Ishikawa (cell line): ENCODE results near the gene C12orf57.

Experiments
- CEBPB ChIP-seq: IDR thresholded peaks from 2 replicates; pipeline ENCODE4 v1.6.1; 2012
- CREB1 ChIP-seq: IDR thresholded peaks from 2 replicates; pipeline ENCODE4 v1.6.1; 2012; ENCODE audit warnings: low read depth
- EGR1 ChIP-seq: IDR thresholded peaks from 2 replicates; pipeline ENCODE4 v1.6.1; 2012
- EP300 ChIP-seq: IDR thresholded peaks from 2 replicates; pipeline ENCODE4 v1.6.1; 2012; ENCODE audit warnings: borderline replicate concordance
- FOXM1 ChIP-seq: IDR thresholded peaks from 2 replicates; pipeline ENCODE4 v1.6.1; 2012; ENCODE audit warnings: low read depth, borderline replicate concordance
- NFIC ChIP-seq: IDR thresholded peaks from 2 replicates; pipeline ENCODE4 v1.6.1; 2012
- RAD21 ChIP-seq: IDR thresholded peaks from 2 replicates; pipeline ENCODE4 v1.6.1; 2012; ENCODE audit warnings: low read depth
- TAF1 ChIP-seq: IDR thresholded peaks from 2 replicates; pipeline ENCODE4 v1.6.1; 2012; ENCODE audit warnings: low read depth, mild to moderate bottlenecking
- TCF12 ChIP-seq: IDR thresholded peaks from 2 replicates; pipeline ENCODE4 v1.6.1; 2012; ENCODE audit warnings: low read depth
- TEAD4 ChIP-seq: IDR thresholded peaks from 2 replicates; pipeline ENCODE4 v1.6.1; 2012
- YY1 ChIP-seq: IDR thresholded peaks from 2 replicates; pipeline ENCODE4 v1.6.1; 2012; ENCODE audit warnings: low read depth
- ZBTB7A ChIP-seq: IDR thresholded peaks from 2 replicates; pipeline ENCODE4 v1.6.1; 2012; ENCODE audit warnings: low read depth
- TF ChIP-seq, protein P1 (sequence below): IDR thresholded peaks from 2 replicates; pipeline ENCODE4 v1.6.1; 2012; ENCODE audit warnings: low read depth, mild to moderate bottlenecking
- TF ChIP-seq, protein P2 (sequence below): IDR thresholded peaks from 2 replicates; pipeline ENCODE4 v1.6.1; 2012
- TF ChIP-seq, protein P3 (sequence below): IDR thresholded peaks from 2 replicates; pipeline ENCODE4 v1.6.1; 2012

Gene C12orf57

DNA sequence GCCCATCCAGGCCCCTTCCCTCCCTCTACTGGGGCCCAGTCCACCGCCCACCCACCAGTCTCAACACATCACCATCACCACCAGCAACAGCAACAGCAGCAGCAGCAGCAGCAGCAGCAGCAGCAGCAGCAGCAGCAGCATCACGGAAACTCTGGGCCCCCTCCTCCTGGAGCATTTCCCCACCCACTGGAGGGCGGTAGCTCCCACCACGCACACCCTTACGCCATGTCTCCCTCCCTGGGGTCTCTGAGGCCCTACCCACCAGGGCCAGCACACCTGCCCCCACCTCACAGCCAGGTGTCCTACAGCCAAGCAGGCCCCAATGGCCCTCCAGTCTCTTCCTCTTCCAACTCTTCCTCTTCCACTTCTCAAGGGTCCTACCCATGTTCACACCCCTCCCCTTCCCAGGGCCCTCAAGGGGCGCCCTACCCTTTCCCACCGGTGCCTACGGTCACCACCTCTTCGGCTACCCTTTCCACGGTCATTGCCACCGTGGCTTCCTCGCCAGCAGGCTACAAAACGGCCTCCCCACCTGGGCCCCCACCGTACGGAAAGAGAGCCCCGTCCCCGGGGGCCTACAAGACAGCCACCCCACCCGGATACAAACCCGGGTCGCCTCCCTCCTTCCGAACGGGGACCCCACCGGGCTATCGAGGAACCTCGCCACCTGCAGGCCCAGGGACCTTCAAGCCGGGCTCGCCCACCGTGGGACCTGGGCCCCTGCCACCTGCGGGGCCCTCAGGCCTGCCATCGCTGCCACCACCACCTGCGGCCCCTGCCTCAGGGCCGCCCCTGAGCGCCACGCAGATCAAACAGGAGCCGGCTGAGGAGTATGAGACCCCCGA lies 7.0 kb upstream of the C12orf57 start:
- TF ChIP-seq, protein P1, sequence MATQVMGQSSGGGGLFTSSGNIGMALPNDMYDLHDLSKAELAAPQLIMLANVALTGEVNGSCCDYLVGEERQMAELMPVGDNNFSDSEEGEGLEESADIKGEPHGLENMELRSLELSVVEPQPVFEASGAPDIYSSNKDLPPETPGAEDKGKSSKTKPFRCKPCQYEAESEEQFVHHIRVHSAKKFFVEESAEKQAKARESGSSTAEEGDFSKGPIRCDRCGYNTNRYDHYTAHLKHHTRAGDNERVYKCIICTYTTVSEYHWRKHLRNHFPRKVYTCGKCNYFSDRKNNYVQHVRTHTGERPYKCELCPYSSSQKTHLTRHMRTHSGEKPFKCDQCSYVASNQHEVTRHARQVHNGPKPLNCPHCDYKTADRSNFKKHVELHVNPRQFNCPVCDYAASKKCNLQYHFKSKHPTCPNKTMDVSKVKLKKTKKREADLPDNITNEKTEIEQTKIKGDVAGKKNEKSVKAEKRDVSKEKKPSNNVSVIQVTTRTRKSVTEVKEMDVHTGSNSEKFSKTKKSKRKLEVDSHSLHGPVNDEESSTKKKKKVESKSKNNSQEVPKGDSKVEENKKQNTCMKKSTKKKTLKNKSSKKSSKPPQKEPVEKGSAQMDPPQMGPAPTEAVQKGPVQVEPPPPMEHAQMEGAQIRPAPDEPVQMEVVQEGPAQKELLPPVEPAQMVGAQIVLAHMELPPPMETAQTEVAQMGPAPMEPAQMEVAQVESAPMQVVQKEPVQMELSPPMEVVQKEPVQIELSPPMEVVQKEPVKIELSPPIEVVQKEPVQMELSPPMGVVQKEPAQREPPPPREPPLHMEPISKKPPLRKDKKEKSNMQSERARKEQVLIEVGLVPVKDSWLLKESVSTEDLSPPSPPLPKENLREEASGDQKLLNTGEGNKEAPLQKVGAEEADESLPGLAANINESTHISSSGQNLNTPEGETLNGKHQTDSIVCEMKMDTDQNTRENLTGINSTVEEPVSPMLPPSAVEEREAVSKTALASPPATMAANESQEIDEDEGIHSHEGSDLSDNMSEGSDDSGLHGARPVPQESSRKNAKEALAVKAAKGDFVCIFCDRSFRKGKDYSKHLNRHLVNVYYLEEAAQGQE, result no peak
- TF ChIP-seq YY1, result no peak
- TF ChIP-seq ZBTB7A, result 0 out of 2 replicates have a peak, but pooled peaks have one; percentile 62

DNA sequence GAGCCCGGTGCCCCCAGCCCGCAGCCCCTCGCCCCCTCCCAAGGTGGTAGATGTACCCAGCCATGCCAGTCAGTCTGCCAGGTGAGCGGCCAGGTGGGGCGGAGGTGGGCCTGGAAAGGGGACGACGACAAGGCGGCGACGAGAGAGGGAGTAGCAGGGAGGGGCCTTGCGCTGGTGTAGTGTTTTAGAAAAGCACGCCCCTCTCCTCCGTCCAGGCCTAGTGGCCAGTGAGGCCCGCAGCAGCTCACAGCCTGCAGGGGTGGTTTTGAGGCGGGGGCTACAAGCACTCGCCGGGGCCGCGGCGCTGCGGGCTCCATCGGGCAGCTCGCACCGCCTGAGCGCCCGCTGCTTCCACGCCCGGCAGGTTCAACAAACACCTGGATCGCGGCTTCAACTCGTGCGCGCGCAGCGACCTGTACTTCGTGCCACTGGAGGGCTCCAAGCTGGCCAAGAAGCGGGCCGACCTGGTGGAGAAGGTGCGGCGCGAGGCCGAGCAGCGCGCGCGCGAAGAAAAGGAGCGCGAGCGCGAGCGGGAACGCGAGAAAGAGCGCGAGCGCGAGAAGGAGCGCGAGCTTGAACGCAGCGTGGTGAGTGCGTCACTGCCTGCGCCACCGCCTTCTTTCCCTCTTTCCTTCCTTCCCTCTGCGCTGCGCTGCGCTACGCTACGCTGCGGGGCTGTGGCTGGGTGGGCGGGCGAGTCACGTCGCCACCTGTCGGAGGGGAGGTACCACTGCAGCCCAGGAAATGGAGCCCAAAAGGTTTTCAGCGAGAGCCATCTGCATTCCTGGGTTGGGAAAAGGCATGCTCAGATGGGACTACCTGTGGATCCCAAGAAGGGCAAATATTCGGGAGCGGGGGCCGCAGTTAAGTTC lies 6.1 kb upstream of the C12orf57 start:
- TF ChIP-seq, protein P2, sequence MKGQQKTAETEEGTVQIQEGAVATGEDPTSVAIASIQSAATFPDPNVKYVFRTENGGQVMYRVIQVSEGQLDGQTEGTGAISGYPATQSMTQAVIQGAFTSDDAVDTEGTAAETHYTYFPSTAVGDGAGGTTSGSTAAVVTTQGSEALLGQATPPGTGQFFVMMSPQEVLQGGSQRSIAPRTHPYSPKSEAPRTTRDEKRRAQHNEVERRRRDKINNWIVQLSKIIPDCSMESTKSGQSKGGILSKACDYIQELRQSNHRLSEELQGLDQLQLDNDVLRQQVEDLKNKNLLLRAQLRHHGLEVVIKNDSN, result peak; percentile 64
- TF ChIP-seq TCF12, result peak; percentile 81
- TF ChIP-seq TEAD4, result peak; percentile 74
- TF ChIP-seq TAF1, result peak; percentile 53; the same call in 1 of the 2 replicates
- 0 out of 2 replicates have a peak, but pooled peaks have one; percentile 46 for TF ChIP-seq FOXM1
- TF ChIP-seq EGR1, result peak; percentile 87
- TF ChIP-seq YY1, result peak; percentile 83
- peak; percentile 64; the same call in 1 of the 2 replicates for TF ChIP-seq EP300
- TF ChIP-seq CEBPB, result no peak; the same call in 1 of the 2 replicates
- TF ChIP-seq, protein P3, sequence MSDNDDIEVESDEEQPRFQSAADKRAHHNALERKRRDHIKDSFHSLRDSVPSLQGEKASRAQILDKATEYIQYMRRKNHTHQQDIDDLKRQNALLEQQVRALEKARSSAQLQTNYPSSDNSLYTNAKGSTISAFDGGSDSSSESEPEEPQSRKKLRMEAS, result peak; percentile 96
- TF ChIP-seq, protein P1, result no peak
- TF ChIP-seq ZBTB7A, result peak; percentile 20; the same call in 1 of the 2 replicates
- TF ChIP-seq NFIC, result peak; percentile 41; the same call in 1 of the 2 replicates
- TF ChIP-seq RAD21, result peak; percentile 47; the same call in 1 of the 2 replicates
- peak; percentile 92 for TF ChIP-seq CREB1

DNA sequence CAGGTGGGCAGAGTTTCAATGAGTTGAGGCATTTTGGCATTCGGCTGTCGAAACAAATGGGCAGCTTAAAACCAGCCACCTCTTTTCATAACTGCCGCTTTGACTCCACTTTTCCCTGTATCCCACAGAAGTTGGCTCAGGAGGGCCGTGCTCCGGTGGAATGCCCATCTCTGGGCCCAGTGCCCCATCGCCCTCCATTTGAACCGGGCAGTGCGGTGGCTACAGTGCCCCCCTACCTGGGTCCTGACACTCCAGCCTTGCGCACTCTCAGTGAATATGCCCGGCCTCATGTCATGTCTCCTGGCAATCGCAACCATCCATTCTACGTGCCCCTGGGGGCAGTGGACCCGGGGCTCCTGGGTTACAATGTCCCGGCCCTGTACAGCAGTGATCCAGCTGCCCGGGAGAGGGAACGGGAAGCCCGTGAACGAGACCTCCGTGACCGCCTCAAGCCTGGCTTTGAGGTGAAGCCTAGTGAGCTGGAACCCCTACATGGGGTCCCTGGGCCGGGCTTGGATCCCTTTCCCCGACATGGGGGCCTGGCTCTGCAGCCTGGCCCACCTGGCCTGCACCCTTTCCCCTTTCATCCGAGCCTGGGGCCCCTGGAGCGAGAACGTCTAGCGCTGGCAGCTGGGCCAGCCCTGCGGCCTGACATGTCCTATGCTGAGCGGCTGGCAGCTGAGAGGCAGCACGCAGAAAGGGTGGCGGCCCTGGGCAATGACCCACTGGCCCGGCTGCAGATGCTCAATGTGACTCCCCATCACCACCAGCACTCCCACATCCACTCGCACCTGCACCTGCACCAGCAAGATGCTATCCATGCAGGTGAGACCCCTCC lies 5.2 kb upstream of the C12orf57 start:
- TF ChIP-seq NFIC (no peak), CREB1 (no peak), YY1 (no peak), TCF12 (no peak), EP300 (no peak), RAD21 (no peak), ZBTB7A (no peak), TEAD4 (no peak), CEBPB (no peak), EGR1 (no peak), TAF1 (no peak), FOXM1 (no peak)
- TF ChIP-seq, protein P3, result no peak
- TF ChIP-seq, protein P1, result no peak
- TF ChIP-seq, protein P2, result no peak
